GM21381 (cell line): Measurements from ENCODE around the gene ADD2.

Source experiments
- ATAC-seq: cut with Tn5 transposase; IDR thresholded peaks from one replicate; pipeline ENCODE4 v1.9.1; 2021; ENCODE audit warnings: mild to moderate bottlenecking, moderate library complexity; ENCODE audit not compliant: unreplicated experiment

ADD2 gene

DNA sequence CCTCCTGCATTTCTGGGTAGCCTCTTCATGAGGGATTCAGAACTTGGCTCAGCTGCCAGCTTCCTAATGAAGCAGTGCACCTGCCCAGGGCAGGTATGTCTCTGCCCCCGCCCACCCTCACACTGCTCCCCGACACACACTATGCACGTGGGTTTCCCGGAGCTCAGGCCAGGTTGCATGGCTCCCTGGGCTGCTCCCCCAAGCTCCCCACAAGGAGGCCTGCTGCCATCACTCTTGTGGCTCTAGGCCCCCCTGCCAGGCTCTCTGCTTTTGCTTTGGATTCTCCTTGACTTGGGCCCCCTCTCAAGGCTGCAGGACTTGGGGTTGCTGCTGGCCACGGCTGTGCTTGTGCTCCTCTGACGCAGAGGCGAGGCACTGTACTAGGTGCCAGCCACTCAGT is 43.6 kb downstream of the ADD2 start:
- ATAC-seq, result no peak

- ATAC-seq, result no peak
Observed at GRCh38 chr2:70723286-70723885, 44.6 kb downstream of the ADD2 start.

GRCh38 chr2:70720124-70720523 is 47.9 kb downstream of the ADD2 start:
- ATAC-seq, result no peak

DNA sequence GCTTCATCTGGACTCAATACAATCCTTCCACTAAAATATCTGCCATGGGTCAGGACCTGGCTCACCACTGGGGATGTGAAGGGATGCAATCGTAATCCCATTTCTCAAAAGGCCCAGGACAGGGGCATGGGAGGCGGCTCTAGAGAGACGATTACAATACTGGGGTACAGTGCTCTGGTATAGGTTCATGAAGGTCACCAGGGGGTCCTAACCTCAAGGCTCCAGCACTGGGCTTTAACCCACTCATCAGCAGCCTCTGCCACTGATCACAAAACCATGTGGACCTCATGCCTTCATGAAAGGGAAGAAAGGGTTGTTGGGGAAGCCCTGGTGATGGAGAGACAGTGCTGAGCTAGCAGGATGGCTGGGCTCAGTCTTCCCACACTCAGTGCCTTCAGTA is 48.8 kb downstream of the ADD2 start:
- no peak for ATAC-seq

DNA sequence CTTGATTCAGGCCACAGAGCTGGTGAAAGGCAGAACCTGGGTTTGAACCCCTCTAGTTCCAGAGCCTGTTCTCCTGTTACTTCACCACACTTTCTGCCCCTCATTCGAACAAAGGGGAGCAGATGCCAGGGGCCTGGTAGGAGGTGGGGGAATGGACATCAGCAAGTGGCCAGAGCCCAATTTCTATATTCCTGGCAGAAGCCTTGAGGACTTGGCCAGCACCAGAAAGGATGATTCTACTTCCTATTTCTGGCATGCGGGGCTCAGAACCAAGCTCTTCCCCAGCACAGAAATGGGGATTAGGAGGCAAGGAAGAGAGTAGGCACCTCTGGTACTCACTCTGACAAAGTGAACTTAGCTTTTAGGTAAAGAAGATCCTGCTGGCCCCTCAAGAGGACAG is 49.3 kb downstream of the ADD2 start:
- ATAC-seq, result no peak

DNA sequence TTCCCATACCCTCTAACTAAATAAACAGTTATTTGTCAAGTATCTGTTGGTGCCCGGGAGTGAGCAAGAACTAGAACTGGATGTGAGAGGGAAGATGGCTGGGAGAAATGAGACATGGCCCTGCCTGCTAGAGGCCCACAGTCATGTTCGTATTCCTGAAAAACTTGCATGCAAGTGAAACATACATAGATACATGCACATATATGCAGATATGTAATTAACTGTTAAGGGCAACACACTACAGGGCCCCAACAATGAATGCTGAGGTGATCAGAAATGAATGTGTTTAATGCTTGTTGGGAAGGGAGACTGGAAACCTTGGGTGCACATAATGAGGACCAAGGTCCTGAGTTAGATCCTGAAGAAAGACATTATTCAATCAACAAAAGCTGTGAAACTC is 49.8 kb downstream of the ADD2 start:
- ATAC-seq, result no peak

- no peak for ATAC-seq
Observed at GRCh38 chr2:70717431-70718038, 50.5 kb downstream of the ADD2 start.

GRCh38 chr2:70716951-70717350 is 51.0 kb downstream of the ADD2 start:
- ATAC-seq, result no peak

DNA sequence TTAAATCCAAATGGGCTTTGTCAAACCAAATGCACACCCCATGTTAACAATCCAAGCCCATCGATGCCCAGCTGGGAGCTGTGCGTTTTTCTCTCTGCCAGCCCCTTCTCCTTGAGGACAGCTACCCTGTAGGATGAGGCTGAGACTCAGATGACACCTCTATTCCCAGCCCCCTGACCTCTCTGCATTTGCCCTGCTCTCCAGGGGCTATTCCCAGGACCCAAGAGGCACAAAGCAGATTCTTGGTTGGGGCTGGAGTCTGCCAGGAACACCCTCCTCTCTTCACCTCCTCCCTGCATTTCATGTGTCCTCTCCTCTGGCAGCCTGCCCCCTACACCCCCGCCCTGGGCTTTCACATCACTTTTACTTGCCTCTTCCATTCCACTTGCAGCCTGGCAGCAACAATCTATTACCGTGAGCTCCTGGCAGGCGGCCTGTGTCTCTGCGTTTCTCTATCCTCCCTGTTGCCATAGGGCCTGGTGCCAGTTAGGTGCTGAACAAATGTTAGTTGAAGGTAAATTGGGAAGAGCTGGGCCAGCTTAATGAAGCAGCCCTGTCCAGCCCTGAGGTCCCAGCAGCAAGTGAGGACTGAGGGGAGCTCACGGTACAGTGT is 51.8 kb downstream of the ADD2 start:
- ATAC-seq, result no peak

DNA sequence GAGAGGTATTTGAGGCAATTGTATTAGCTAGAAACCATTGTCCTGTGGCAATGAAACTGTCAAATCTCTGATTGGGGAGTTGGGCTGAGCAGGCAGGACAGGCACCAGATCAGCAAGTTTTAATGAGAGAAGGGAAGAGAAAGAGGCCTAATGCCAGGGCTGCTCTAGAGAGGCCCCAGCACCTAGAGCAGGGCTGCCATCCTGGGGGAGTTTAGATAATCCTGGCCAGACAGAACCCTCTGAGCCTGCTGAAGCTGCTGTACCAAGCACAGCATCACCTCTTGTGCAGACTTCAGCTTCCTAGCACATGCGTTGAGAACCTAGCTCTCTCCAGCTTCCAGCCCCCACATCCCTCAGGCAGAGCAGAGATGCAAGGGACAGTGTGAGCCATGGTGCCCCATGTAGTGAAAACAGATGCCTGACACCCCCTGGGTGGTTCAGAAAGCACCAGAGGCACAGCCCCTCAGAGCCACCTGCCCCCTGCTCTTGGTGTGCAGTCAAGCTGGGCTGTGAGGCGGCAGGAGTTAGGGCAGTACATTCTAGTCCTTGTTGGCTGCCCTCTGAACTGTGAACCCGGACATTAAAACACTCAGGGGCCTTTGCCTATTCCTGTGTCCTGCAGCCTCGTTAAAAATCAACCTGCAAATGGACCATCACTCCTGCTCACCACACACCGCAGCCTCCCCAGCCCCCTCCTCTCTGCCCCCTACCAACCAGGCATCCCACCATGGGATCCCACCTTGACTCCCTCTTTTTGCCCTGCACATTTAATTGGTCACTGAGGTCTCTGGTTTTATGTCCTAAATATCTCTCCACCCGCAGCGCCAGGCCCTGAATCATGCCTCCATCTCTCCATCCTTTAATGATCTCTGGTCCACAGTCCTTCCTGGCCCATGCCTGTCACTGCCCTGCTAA is 52.7 kb downstream of the ADD2 start:
- ATAC-seq, result no peak

- ATAC-seq, result no peak
Observed at GRCh38 chr2:70714141-70714905, 53.7 kb downstream of the ADD2 start.

GRCh38 chr2:70712916-70713315 is 55.1 kb downstream of the ADD2 start:
- no peak for ATAC-seq

- no peak for ATAC-seq
Observed at GRCh38 chr2:70711191-70711590, 56.8 kb downstream of the ADD2 start.

- no peak for ATAC-seq
Observed at GRCh38 chr2:70710038-70710690, 57.8 kb downstream of the ADD2 start.

DNA sequence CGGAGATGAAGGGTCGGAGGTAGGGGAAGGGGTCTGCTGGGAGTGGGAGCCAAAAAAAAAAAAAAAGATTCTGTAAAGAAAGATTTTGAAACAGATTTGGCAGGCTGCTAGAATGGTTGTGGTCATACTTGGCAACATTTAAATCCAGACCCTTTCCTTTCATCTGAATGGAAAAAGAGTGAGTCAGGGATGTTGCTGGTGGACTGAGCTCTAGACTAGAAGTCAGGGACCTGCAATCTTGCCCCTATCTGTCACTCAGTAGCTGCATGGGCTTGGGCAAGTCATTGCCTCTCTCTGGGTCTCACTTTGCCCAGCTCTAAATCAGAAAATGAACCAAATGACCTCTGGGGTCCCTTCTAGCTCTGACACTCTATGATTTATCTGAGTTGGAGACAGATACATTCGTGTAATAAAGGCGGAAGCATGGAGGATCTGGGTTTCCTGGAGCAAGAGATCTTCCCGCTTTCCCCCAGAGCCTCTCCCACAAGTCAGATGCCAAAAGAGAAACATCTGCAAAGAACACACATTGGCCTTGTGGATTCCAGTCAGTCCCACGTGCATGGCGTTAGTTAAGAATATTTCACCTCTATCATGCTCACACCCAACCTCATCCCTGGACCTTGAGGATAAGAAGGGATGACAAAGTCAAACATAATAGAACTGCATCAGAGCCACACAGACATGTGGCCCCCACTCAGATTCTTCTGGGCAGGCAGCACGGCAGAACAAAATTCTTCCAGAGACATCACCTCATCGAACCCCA is 58.5 kb downstream of the ADD2 start:
- ATAC-seq, result no peak

DNA sequence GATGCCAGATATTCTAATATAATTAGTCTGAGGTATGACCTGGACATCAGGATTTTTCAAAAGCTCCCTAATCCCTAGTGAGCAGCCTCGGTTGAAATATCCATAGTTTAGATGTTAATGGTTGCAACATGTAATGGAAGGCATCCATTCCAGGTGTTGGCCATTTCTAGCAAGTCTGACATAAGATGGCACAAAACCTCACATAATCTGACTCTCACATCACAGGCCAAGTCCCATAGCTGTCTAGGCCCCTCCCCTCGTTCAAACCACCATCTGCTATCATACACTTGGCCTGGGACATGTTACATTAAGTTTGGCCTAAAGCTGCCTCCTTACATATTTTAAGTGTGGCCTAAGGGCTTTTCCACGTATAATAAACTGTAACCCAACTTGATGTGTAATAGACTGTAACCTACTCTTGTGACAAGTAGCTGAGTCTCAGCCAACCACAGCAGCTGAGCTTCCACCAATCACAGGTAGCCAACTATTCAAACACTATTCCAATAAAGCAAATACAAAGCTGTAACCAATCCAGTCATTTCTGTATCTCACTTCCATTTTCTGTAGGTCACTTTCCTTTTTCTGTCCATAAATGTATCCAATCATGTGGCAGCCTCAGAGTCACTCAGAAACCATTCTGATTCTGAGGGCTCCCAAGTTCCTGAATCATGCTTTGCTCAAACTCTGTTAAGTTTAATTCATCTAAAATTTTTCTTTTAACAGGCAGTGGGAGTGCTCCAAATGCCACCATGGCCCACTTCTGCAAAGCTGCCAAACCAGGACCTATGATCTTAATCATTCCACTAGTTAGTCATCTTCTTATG is 59.4 kb downstream of the ADD2 start:
- ATAC-seq, result no peak

GRCh38 chr2:70707706-70708105 is 60.3 kb downstream of the ADD2 start:
- ATAC-seq, result no peak

DNA sequence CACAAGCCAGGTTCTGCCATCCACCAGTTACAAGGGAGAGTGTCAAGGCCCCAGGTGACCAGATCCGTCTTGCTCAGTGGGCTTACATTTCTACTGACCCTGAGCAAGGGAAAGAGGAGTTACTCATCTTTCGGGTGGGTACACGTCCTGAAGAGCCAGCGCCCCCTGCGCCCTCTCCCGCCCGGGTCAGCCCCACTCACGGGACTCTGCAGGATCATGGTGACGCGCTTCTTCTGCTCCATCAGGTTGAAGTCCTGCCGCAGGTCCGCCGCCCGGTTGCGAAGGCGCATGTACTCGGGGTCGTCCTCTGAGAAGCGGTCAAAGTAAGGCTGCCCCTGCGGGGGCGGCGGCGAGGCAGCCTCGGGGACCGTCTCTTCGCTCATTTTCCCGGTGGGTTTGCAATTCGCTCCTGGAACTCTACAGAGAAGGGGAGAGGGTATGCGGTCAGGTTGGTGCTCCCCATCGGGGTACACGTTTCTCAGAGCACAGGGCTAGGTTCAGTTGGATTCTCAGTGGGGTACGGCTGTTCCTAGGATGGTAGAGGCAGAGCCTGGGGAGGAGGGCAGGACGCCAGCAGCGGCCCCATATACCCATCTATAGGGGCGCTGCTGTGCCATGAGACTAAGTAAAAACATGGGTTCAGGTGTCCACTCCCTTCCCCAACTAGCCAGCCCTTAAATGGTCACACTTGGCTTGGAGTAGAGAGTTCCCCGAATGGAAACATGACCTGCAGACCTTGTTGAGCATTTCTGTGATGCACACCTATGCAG is 61.8 kb downstream of the ADD2 start:
- no peak for ATAC-seq
